Measurements from ENCODE around the gene DENND1B. TPM values are rescaled to one million over a fixed set of nuclear protein-coding genes. Genes with fewer than 3 reads are reported as not detected.

Gene DENND1B
- total RNA-seq, 1 donor from 2014 or later = 17.2 TPM

DNA sequence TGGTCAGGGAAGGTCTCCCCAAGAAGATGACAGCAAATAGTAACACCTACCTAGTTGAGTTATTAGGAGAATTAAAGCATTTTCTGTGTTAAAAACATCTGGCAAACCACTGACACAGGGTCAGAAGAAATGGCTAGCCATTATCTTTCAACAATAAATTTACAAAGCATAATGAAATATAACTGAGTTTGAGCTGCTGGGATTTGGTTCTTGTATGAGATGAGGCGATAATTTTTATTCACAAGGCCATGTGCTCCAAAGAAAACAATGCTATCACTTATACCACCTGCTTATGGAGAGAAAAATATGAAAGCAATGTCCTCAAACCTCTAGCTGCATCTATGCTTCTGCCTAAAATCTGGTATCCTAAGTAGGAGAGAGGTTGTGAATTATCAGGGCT is 304.9 kb downstream of the DENND1B start:
- Histone ChIP-seq H3K36me3 (no peaks in the 10 kb centered on the region), H3K27ac (no peak overlapping the region), H3K4me3 (no peak overlapping the region), H3K9me3 (no peaks in the 10 kb centered on the region), H3K4me1 (no peaks in the 10 kb centered on the region), H3K27me3 (no peaks in the 10 kb centered on the region)
- DNase-seq (ENCODE audit: extremely low spot score in 2 of 2) = no peak
- intact Hi-C loops (cut with DNase I) = no loop called here
- no peak for TF ChIP-seq POLR2A (IDR thresholded peaks at IDR 0.05)
- TF ChIP-seq, protein P1, sequence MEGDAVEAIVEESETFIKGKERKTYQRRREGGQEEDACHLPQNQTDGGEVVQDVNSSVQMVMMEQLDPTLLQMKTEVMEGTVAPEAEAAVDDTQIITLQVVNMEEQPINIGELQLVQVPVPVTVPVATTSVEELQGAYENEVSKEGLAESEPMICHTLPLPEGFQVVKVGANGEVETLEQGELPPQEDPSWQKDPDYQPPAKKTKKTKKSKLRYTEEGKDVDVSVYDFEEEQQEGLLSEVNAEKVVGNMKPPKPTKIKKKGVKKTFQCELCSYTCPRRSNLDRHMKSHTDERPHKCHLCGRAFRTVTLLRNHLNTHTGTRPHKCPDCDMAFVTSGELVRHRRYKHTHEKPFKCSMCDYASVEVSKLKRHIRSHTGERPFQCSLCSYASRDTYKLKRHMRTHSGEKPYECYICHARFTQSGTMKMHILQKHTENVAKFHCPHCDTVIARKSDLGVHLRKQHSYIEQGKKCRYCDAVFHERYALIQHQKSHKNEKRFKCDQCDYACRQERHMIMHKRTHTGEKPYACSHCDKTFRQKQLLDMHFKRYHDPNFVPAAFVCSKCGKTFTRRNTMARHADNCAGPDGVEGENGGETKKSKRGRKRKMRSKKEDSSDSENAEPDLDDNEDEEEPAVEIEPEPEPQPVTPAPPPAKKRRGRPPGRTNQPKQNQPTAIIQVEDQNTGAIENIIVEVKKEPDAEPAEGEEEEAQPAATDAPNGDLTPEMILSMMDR (IDR thresholded peaks at IDR 0.05) = no peak
- TF ChIP-seq POLR2AphosphoS5 (IDR thresholded peaks at IDR 0.05; ENCODE audit: insufficient read depth in 1 of 2, low read depth in 1 of 2) = no peak

DNA sequence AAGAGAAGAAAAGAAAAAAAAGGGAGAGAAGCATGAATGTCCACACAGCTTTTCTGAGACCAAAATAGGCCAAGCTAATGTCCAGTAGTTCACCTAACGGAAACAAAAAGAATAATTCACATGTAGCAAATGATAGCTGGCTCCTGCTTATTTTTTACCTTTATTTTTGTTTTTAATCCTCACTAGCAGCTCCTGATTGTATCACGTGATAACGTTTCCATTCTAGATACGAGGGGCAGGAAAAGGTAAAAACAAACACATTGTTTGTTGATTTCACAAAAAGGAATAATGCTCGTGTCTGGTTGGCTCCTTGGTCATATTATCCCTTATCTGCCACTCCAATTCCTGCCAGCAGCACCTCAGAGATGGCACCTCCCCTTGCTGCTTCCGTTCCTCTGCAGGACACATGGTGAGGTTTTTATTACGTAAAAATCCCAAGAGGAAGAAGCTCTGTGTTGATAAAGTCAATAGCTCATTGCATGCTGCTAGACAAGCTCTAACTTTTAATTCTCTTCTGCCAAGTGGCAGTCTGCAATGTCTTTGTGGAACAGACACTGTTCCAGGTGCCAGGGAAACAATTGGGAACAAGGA is 305.6 kb downstream of the DENND1B start:
- no peak overlapping the region for H3K27ac ChIP-seq
- H3K36me3 ChIP-seq = no peaks in the 10 kb centered on the region
- no peak for DNase-seq (ENCODE audit: extremely low spot score in 2 of 2)
- H3K4me3 ChIP-seq = no peak overlapping the region
- intact Hi-C loops (cut with DNase I) = no loop called here
- TF ChIP-seq POLR2AphosphoS5 (IDR thresholded peaks at IDR 0.05; ENCODE audit: insufficient read depth in 1 of 2, low read depth in 1 of 2) (no peak), POLR2A (IDR thresholded peaks at IDR 0.05) (no peak)
- TF ChIP-seq, protein P1 (IDR thresholded peaks at IDR 0.05) = no peak
- no peaks in the 10 kb centered on the region for H3K4me1 ChIP-seq
- H3K27me3 ChIP-seq = no peaks in the 10 kb centered on the region
- H3K9me3 ChIP-seq = no peaks in the 10 kb centered on the region

DNA sequence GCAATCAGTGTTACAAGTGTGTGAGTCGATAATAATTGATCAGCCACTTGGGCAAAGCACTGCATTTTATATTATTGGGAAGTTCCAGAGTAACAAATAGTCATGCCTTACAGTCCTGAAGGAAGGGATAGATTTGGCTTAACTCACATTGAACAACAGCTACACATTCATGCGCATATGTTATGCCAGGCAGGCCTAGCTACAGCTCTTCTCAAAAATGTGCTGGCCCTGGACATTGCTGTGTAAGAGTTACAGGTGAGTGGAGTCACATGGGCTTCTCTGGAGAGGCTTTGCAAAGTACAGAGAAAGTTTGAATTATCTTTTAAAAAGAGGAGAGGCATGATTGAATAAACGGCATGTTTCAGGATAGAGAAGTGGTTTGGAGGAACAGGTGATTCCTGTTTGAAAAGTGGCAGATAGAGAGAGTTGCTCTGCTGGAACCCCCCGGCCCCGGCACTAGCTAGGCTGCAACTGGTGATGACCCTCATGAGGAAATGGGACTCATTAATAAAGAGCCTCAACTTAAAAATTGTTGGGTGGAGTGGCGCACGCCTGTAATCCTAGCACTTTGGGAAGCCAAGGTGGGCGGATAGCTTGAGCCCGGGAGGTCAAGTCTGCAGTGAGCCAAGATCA is 306.6 kb downstream of the DENND1B start:
- H3K27ac ChIP-seq = no peak overlapping the region
- H3K4me3 ChIP-seq = no peak overlapping the region
- H3K9me3 ChIP-seq = no peaks in the 10 kb centered on the region
- no peak for TF ChIP-seq POLR2A (IDR thresholded peaks at IDR 0.05)
- no peak for TF ChIP-seq POLR2AphosphoS5 (IDR thresholded peaks at IDR 0.05; ENCODE audit: insufficient read depth in 1 of 2, low read depth in 1 of 2)
- TF ChIP-seq, protein P1 (IDR thresholded peaks at IDR 0.05) = no peak
- no peaks in the 10 kb centered on the region for H3K36me3 ChIP-seq
- intact Hi-C loops (cut with DNase I) = no loop called here
- no peaks in the 10 kb centered on the region for H3K4me1 ChIP-seq
- H3K27me3 ChIP-seq = no peaks in the 10 kb centered on the region
- no peak for DNase-seq (ENCODE audit: extremely low spot score in 2 of 2)

DNA sequence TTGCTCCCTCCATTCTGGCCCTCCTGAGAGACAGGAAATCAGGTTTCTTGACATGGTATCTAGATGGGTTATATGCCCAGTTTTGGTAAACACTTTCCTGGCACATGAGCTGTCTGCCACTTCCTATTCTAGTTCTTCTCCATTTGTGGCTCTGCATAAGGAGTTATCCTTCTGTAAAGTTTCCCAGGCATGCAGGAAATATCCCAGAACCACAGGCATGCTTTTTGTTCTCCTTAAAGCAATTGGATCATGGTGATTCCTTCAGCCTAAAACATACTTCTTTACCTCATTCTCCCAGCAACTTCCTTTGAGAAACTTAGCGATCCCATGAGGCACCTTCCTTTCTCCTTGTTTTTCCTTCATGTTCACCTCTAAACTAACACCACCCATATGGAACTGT is 307.4 kb downstream of the DENND1B start:
- H3K27ac ChIP-seq = no peak overlapping the region
- H3K9me3 ChIP-seq = no peaks in the 10 kb centered on the region
- no peaks in the 10 kb centered on the region for H3K27me3 ChIP-seq
- TF ChIP-seq POLR2AphosphoS5 (IDR thresholded peaks at IDR 0.05; ENCODE audit: insufficient read depth in 1 of 2, low read depth in 1 of 2) (no peak), POLR2A (IDR thresholded peaks at IDR 0.05) (no peak)
- TF ChIP-seq, protein P1 (IDR thresholded peaks at IDR 0.05) = no peak
- no peak for DNase-seq (ENCODE audit: extremely low spot score in 2 of 2)
- intact Hi-C loops (cut with DNase I) = no loop called here
- no peaks in the 10 kb centered on the region for H3K36me3 ChIP-seq
- H3K4me3 ChIP-seq = no peak overlapping the region
- H3K4me1 ChIP-seq = no peaks in the 10 kb centered on the region

DNA sequence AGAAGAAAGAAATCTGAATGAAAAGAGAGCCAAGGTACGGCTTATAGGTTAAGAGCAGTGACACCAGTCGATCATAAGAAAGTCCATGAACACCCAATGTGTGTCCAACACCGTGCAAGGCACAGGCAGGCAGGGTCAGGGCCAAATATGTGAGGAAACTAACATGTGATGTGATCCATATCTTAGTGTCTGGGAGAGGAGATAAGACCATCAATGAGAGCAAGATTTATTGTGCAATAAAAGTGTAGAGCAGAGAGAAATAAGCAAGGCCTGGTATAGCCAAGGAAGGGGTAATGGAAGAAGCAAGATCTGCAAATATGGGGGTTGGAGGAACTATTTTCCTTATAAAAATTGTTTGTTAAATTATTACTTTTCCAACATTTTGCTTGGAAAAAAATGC is 308.5 kb downstream of the DENND1B start:
- no peaks in the 10 kb centered on the region for H3K4me1 ChIP-seq
- no peaks in the 10 kb centered on the region for H3K9me3 ChIP-seq
- no peaks in the 10 kb centered on the region for H3K36me3 ChIP-seq
- no peak for TF ChIP-seq POLR2AphosphoS5 (IDR thresholded peaks at IDR 0.05; ENCODE audit: insufficient read depth in 1 of 2, low read depth in 1 of 2)
- TF ChIP-seq, protein P1 (IDR thresholded peaks at IDR 0.05) = no peak
- TF ChIP-seq POLR2A (IDR thresholded peaks at IDR 0.05) = no peak
- intact Hi-C loops (cut with DNase I) = no loop called here
- H3K4me3 ChIP-seq = no peak overlapping the region
- DNase-seq (ENCODE audit: extremely low spot score in 2 of 2) = no peak
- no peaks in the 10 kb centered on the region for H3K27me3 ChIP-seq
- no peak overlapping the region for H3K27ac ChIP-seq
